Neuron (in vitro differentiated cells): ENCODE measurements around the gene RIMBP2.

Experiments
- H2AFZ ChIP-seq: one replicate; pipeline ENCODE4 v1.6.1; 2013; ENCODE audit warnings: low read depth, mild to moderate bottlenecking, inconsistent platforms, low read length, moderate library complexity
- H3K27me3 ChIP-seq: one replicate; pipeline ENCODE4 v1.6.1; 2013; ENCODE audit warnings: low read length; ENCODE audit not compliant: insufficient read depth
- H3K36me3 ChIP-seq: one replicate; pipeline ENCODE4 v1.6.1; 2013; ENCODE audit warnings: low read length; ENCODE audit not compliant: insufficient read depth
- H3K4me1 ChIP-seq: one replicate; pipeline ENCODE4 v1.6.1; 2013; ENCODE audit warnings: low read length; ENCODE audit not compliant: insufficient read depth
- H3K4me3 ChIP-seq: 2 replicates; pipeline ENCODE4 v1.5.1; 2013; ENCODE audit warnings: mild to moderate bottlenecking, low read length, moderate library complexity
- H3K9me3 ChIP-seq: one replicate; pipeline ENCODE4 v1.6.1; 2013; ENCODE audit warnings: low read length

Gene RIMBP2

GRCh38 chr12:130664252-130664651, 51.8 kb downstream of the RIMBP2 start:
- H3K36me3 ChIP-seq = no peaks in the 10 kb centered on the region
- H3K27me3 ChIP-seq = no peaks in the 10 kb centered on the region
- H2AFZ ChIP-seq = no peak overlapping the region
- H3K4me3 ChIP-seq = no peak overlapping the region
- no peaks in the 10 kb centered on the region for H3K4me1 ChIP-seq
- no peaks in the 10 kb centered on the region for H3K9me3 ChIP-seq

- Histone ChIP-seq H3K9me3 (no peaks in the 10 kb centered on the region), H2AFZ (no peak overlapping the region), H3K4me1 (no peaks in the 10 kb centered on the region), H3K36me3 (no peaks in the 10 kb centered on the region), H3K4me3 (no peak overlapping the region), H3K27me3 (no peaks in the 10 kb centered on the region)
These were observed 52.6 kb downstream of the RIMBP2 start for GRCh38 chr12:130663514-130663913.

- Histone ChIP-seq H3K27me3 (no peaks in the 10 kb centered on the region), H2AFZ (no peak overlapping the region), H3K36me3 (no peaks in the 10 kb centered on the region), H3K4me1 (no peaks in the 10 kb centered on the region), H3K4me3 (no peak overlapping the region), H3K9me3 (no peaks in the 10 kb centered on the region)
These were observed 54.4 kb downstream of the RIMBP2 start for GRCh38 chr12:130661486-130662255.

- Histone ChIP-seq H3K4me3 (no peak overlapping the region), H3K9me3 (no peaks in the 10 kb centered on the region), H3K27me3 (no peaks in the 10 kb centered on the region), H3K36me3 (no peaks in the 10 kb centered on the region), H3K4me1 (no peaks in the 10 kb centered on the region), H2AFZ (no peak overlapping the region)
These were observed 55.0 kb downstream of the RIMBP2 start for GRCh38 chr12:130661059-130661458.

- H3K4me1 ChIP-seq = no peaks in the 10 kb centered on the region
- no peak overlapping the region for H3K4me3 ChIP-seq
- H3K27me3 ChIP-seq = no peaks in the 10 kb centered on the region
- no peak overlapping the region for H2AFZ ChIP-seq
- no peaks in the 10 kb centered on the region for H3K36me3 ChIP-seq
- no peaks in the 10 kb centered on the region for H3K9me3 ChIP-seq
These were observed 57.8 kb downstream of the RIMBP2 start for GRCh38 chr12:130658145-130658911.

GRCh38 chr12:130656411-130656810, 59.7 kb downstream of the RIMBP2 start:
- Histone ChIP-seq H2AFZ (no peak overlapping the region), H3K36me3 (no peaks in the 10 kb centered on the region), H3K4me3 (no peak overlapping the region), H3K9me3 (no peaks in the 10 kb centered on the region), H3K27me3 (no peaks in the 10 kb centered on the region), H3K4me1 (no peaks in the 10 kb centered on the region)

GRCh38 chr12:130655881-130656280, 60.2 kb downstream of the RIMBP2 start:
- H3K27me3 ChIP-seq = peaks cover 4% of the 10 kb centered on the region
- peaks cover 1% of the 10 kb centered on the region for H3K4me1 ChIP-seq
- H2AFZ ChIP-seq = no peak overlapping the region
- H3K9me3 ChIP-seq = no peaks in the 10 kb centered on the region
- no peak overlapping the region for H3K4me3 ChIP-seq
- H3K36me3 ChIP-seq = no peaks in the 10 kb centered on the region

- Histone ChIP-seq H3K9me3 (no peaks in the 10 kb centered on the region), H3K4me3 (no peak overlapping the region), H3K4me1 (peaks cover 2% of the 10 kb centered on the region), H2AFZ (no peak overlapping the region), H3K36me3 (no peaks in the 10 kb centered on the region), H3K27me3 (peaks cover 4% of the 10 kb centered on the region)
These were observed 61.1 kb downstream of the RIMBP2 start for GRCh38 chr12:130655010-130655409.

GRCh38 chr12:130651188-130651959, 64.7 kb downstream of the RIMBP2 start:
- H3K4me1 ChIP-seq = peaks cover 2% of the 10 kb centered on the region
- H3K9me3 ChIP-seq = no peaks in the 10 kb centered on the region
- H2AFZ ChIP-seq = no peak overlapping the region
- H3K36me3 ChIP-seq = no peaks in the 10 kb centered on the region
- peaks cover 8% of the 10 kb centered on the region for H3K27me3 ChIP-seq
- H3K4me3 ChIP-seq = no peak overlapping the region

GRCh38 chr12:130650131-130650530, 66.0 kb downstream of the RIMBP2 start:
- Histone ChIP-seq H2AFZ (no peak overlapping the region), H3K4me1 (peaks cover 2% of the 10 kb centered on the region), H3K4me3 (no peak overlapping the region)

GRCh38 chr12:130649101-130650045, 66.7 kb downstream of the RIMBP2 start:
- Histone ChIP-seq H3K4me3 (no peak overlapping the region), H2AFZ (no peak overlapping the region), H3K9me3 (no peaks in the 10 kb centered on the region), H3K36me3 (no peaks in the 10 kb centered on the region), H3K4me1 (peaks cover 2% of the 10 kb centered on the region), H3K27me3 (peaks cover 8% of the 10 kb centered on the region)

More at GRCh38 chr12:130650131-130650530, 66.0 kb downstream of the RIMBP2 start:
- Histone ChIP-seq H3K36me3 (no peaks in the 10 kb centered on the region), H3K27me3 (peaks cover 8% of the 10 kb centered on the region), H3K9me3 (no peaks in the 10 kb centered on the region)

- no peak overlapping the region for H2AFZ ChIP-seq
- no peak overlapping the region for H3K4me3 ChIP-seq
- no peaks in the 10 kb centered on the region for H3K36me3 ChIP-seq
- H3K9me3 ChIP-seq = no peaks in the 10 kb centered on the region
- peaks cover 8% of the 10 kb centered on the region for H3K27me3 ChIP-seq
- H3K4me1 ChIP-seq = peaks cover 2% of the 10 kb centered on the region
These were observed 68.3 kb downstream of the RIMBP2 start for GRCh38 chr12:130647814-130648213.
